GM21515 (cell line): Measurements from ENCODE around the gene GRWD1.

Source experiments
- ATAC-seq: cut with Tn5 transposase; IDR thresholded peaks from one replicate; pipeline ENCODE4 v1.9.1; 2021; ENCODE audit not compliant: unreplicated experiment

The GRWD1 gene

GRCh38 chr19:48496959-48497727 lies 51.4 kb downstream of the GRWD1 start:
- no peak for ATAC-seq

GRCh38 chr19:48497728-48498594 lies 52.2 kb downstream of the GRWD1 start:
- ATAC-seq, result no peak

- no peak for ATAC-seq
These were observed 53.0 kb downstream of the GRWD1 start for GRCh38 chr19:48498595-48499311.

GRCh38 chr19:48499316-48500090 lies 53.7 kb downstream of the GRWD1 start:
- ATAC-seq, result no peak

- no peak for ATAC-seq
These were observed 55.2 kb downstream of the GRWD1 start for GRCh38 chr19:48500830-48501493.

- ATAC-seq, result no peak
These were observed 55.9 kb downstream of the GRWD1 start for GRCh38 chr19:48501494-48502349.

GRCh38 chr19:48502350-48503018 lies 56.7 kb downstream of the GRWD1 start:
- ATAC-seq, result no peak

- ATAC-seq, result no peak
These were observed 60.5 kb downstream of the GRWD1 start for GRCh38 chr19:48506138-48506733.
